Neuronal stem cell (in vitro differentiated cells): ENCODE data around the gene WAC.
"Not testable (repeated sequence)": the region's sequence is repeated elsewhere in the genome, so short reads cannot be mapped to it uniquely, and the experiment has no call there.

Source experiments
- DNase-seq: peaks from one replicate; pipeline ENCODE4 v3.0.0-alpha.2; 2013; ENCODE audit warnings: low spot score
- H2AFZ ChIP-seq: one replicate; pipeline ENCODE4 v1.6.1; 2013; ENCODE audit warnings: mild to moderate bottlenecking, low read length, inconsistent platforms
- H2AK5ac ChIP-seq: 2 replicates; pipeline ENCODE4 v1.6.1; 2013; ENCODE audit warnings: low read depth, mild to moderate bottlenecking, inconsistent platforms, low read length, moderate library complexity, mixed read lengths
- H2BK120ac ChIP-seq: 2 replicates; pipeline ENCODE4 v1.6.1; 2013; ENCODE audit warnings: low read depth, mild to moderate bottlenecking, inconsistent platforms, low read length, moderate library complexity, mixed read lengths
- H2BK12ac ChIP-seq: one replicate; pipeline ENCODE4 v1.6.1; 2013; ENCODE audit warnings: low read length, inconsistent platforms
- H2BK15ac ChIP-seq: 2 replicates; pipeline ENCODE4 v1.6.1; 2013; ENCODE audit warnings: mild to moderate bottlenecking, low read length, inconsistent platforms, mixed read lengths
- H2BK5ac ChIP-seq: one replicate; pipeline ENCODE4 v1.6.1; 2013; ENCODE audit warnings: inconsistent platforms, mild to moderate bottlenecking, low read length, moderate library complexity
- H3K14ac ChIP-seq: one replicate; pipeline ENCODE4 v1.6.1; 2013; ENCODE audit warnings: low read length, inconsistent platforms
- H3K18ac ChIP-seq: 2 replicates; pipeline ENCODE4 v1.6.1; 2013; ENCODE audit warnings: low read length, inconsistent platforms
- H3K23ac ChIP-seq: 2 replicates; pipeline ENCODE4 v1.6.1; 2013; ENCODE audit warnings: low read depth, mild to moderate bottlenecking, mixed read lengths, low read length, inconsistent platforms; ENCODE audit not compliant: poor library complexity
- H3K27ac ChIP-seq: replicated peaks from 3 replicates; pipeline ENCODE4 v1.5.1; 2013; ENCODE audit warnings: low read length, inconsistent platforms
- H3K27me3 ChIP-seq, 3 experiments: 2 replicates each; pipeline ENCODE4 v1.6.1; 2013; ENCODE audit warnings: low read length in 3 of 3, mild to moderate bottlenecking in 2 of 3, inconsistent platforms in 1 of 3, low read depth in 1 of 3, mixed read lengths in 1 of 3, moderate library complexity in 1 of 3; ENCODE audit not compliant: control insufficient read depth in 3 of 3, insufficient read depth in 3 of 3
- H3K36me3 ChIP-seq, 2 donors: replicated peaks in 1 of 2; 2 replicates each; pipeline ENCODE4 v1.6.1; 2013; ENCODE audit warnings: low read length in 2 of 2; ENCODE audit not compliant: control insufficient read depth in 2 of 2, insufficient read depth in 2 of 2
- H3K4ac ChIP-seq: 2 replicates; pipeline ENCODE4 v1.6.1; 2013; ENCODE audit warnings: inconsistent platforms, mild to moderate bottlenecking, low read length, moderate library complexity
- H3K4me1 ChIP-seq, 2 donors: 1 replicate in 1 of 2; 2 replicates in 1 of 2; pipeline ENCODE4 v1.6.1; 2013; ENCODE audit warnings: low read length in 2 of 2, low read depth in 1 of 2; ENCODE audit not compliant: control insufficient read depth in 2 of 2, insufficient read depth in 1 of 2
- H3K4me2 ChIP-seq: one replicate; pipeline ENCODE4 v1.6.1; 2013; ENCODE audit warnings: mild to moderate bottlenecking, low read length, inconsistent platforms; ENCODE audit not compliant: insufficient read depth, poor library complexity, severe bottlenecking
- H3K4me3 ChIP-seq, 2 donors: 2 replicates each; pipeline ENCODE4 v1.5.1; 2013; ENCODE audit warnings: low read length in 2 of 2, mild to moderate bottlenecking in 2 of 2, inconsistent platforms in 1 of 2, moderate library complexity in 1 of 2
- H3K79me1 ChIP-seq: one replicate; pipeline ENCODE4 v1.6.1; 2013; ENCODE audit warnings: low read depth, mild to moderate bottlenecking, inconsistent platforms, low read length, moderate library complexity
- H3K9ac ChIP-seq: one replicate; pipeline ENCODE4 v1.6.1; 2013; ENCODE audit warnings: mild to moderate bottlenecking, low read depth, low read length, inconsistent platforms; ENCODE audit not compliant: poor library complexity
- H3K9me3 ChIP-seq, 2 donors: replicated peaks in 1 of 2; 2 replicates each; pipeline versions ENCODE3 to v1.6.1; 2013; ENCODE audit warnings: low read length in 2 of 2, mild to moderate bottlenecking in 2 of 2, inconsistent platforms in 1 of 2, low read depth in 1 of 2, mixed read lengths in 1 of 2, moderate library complexity in 1 of 2; ENCODE audit not compliant: control insufficient read depth in 2 of 2, insufficient read depth in 1 of 2
- H4K8ac ChIP-seq: one replicate; pipeline ENCODE4 v1.6.1; 2013; ENCODE audit warnings: low read depth, mild to moderate bottlenecking, inconsistent platforms, low read length, moderate library complexity
- H4K91ac ChIP-seq: one replicate; pipeline ENCODE4 v1.6.1; 2013; ENCODE audit warnings: low read length, low read depth, mild to moderate bottlenecking, inconsistent platforms; ENCODE audit not compliant: poor library complexity
- WGBS, 2 donors: extraction: QIAGEN DNeasy Blood & Tissue Kit; methylation state at CpG; one replicate each; pipeline ENCODE4 v1.1.7; 2013; ENCODE audit warnings: missing lambda C conversion rate in 2 of 2, mixed read lengths in 1 of 2; ENCODE audit not compliant: insufficient read length in 2 of 2, insufficient replicate concordance in 1 of 2; ENCODE audit errors: extremely low coverage in 2 of 2; 5-methylcytosine and 5-hydroxymethylcytosine counted together

Gene WAC

GRCh38 chr10:28569506-28570159 lies 36.7 kb downstream of the WAC start:
- H3K14ac ChIP-seq, result no peak overlapping the region
- H3K36me3 ChIP-seq, result peaks cover 3 to 93% of the 10 kb centered on the region in 2 donors
- WGBS, 2 donors, result no CpG with 5 or more reads among the region's 3 CpGs

GRCh38 chr10:28570598-28570997 lies 37.7 kb downstream of the WAC start:
- Histone ChIP-seq H2BK120ac (no peak overlapping the region), H3K4me1 (no peaks in the 10 kb centered on the region), H3K4me3 (no peak overlapping the region), H3K9me3 (no peaks in the 10 kb centered on the region), H2AFZ (no peak overlapping the region), H3K9ac (no peak overlapping the region), H2BK5ac (no peak overlapping the region), H3K36me3 (peaks cover 3 to 93% of the 10 kb centered on the region in 2 donors), H3K23ac (no peak overlapping the region), H2BK15ac (no peak overlapping the region), H2AK5ac (no peak overlapping the region), H3K4ac (no peak overlapping the region), H3K27ac (no peak overlapping the region), H3K14ac (no peak overlapping the region), H3K18ac (no peak overlapping the region), H4K8ac (no peak overlapping the region), H4K91ac (no peak overlapping the region), H3K27me3 (no peaks in the 10 kb centered on the region), H2BK12ac (no peak overlapping the region), H3K79me1 (peaks cover 5% of the 10 kb centered on the region), H3K4me2 (no peak overlapping the region)
- no peak for DNase-seq
- 100% methylated on average over 1 of the region's 1 CpG for WGBS, 2 donors

More at GRCh38 chr10:28569506-28570159, 36.7 kb downstream of the WAC start:
- no peak overlapping the region for H2BK12ac ChIP-seq
- no peak overlapping the region for H3K4me2 ChIP-seq
- H3K18ac ChIP-seq, result no peak overlapping the region
- no peak overlapping the region for H3K27ac ChIP-seq
- H2AFZ ChIP-seq, result no peak overlapping the region
- H3K4me1 ChIP-seq, result no peaks in the 10 kb centered on the region
- no peak overlapping the region for H3K4ac ChIP-seq
- H3K23ac ChIP-seq, result no peak overlapping the region
- H3K9ac ChIP-seq, result no peak overlapping the region
- DNase-seq, result no peak
- H3K9me3 ChIP-seq, result no peaks in the 10 kb centered on the region
- H2BK15ac ChIP-seq, result no peak overlapping the region
- H3K27me3 ChIP-seq, result no peaks in the 10 kb centered on the region
- H3K79me1 ChIP-seq, result peaks cover 5% of the 10 kb centered on the region
- no peak overlapping the region for H2BK5ac ChIP-seq
- H3K4me3 ChIP-seq, result no peak overlapping the region
- no peak overlapping the region for H2BK120ac ChIP-seq
- H2AK5ac ChIP-seq, result no peak overlapping the region
- H4K8ac ChIP-seq, result no peak overlapping the region
- no peak overlapping the region for H4K91ac ChIP-seq

- Histone ChIP-seq H2BK12ac (no peak overlapping the region), H2AK5ac (no peak overlapping the region), H3K9me3 (no peaks in the 10 kb centered on the region), H3K36me3 (peaks cover 3 to 93% of the 10 kb centered on the region in 2 donors), H3K14ac (no peak overlapping the region), H3K4me1 (no peaks in the 10 kb centered on the region), H3K4me3 (no peak overlapping the region), H3K23ac (no peak overlapping the region), H3K79me1 (peaks cover 5% of the 10 kb centered on the region), H4K8ac (no peak overlapping the region), H3K18ac (no peak overlapping the region), H4K91ac (no peak overlapping the region), H3K27me3 (no peaks in the 10 kb centered on the region), H2BK120ac (no peak overlapping the region), H3K9ac (no peak overlapping the region), H2BK15ac (no peak overlapping the region), H2BK5ac (no peak overlapping the region), H3K4ac (no peak overlapping the region), H3K27ac (no peak overlapping the region), H3K4me2 (no peak overlapping the region), H2AFZ (no peak overlapping the region)
- no peak for DNase-seq
- no CpG with 5 or more reads among the region's 6 CpGs for WGBS, 2 donors
Observed at GRCh38 chr10:28571265-28571664, 38.3 kb downstream of the WAC start.

- Histone ChIP-seq H3K36me3 (peaks cover 2 to 93% of the 10 kb centered on the region in 2 donors), H3K23ac (peak overlapping the region; percentile 43)
- not testable (repeated sequence) for H3K18ac ChIP-seq, H3K79me1 ChIP-seq, H2BK15ac ChIP-seq, H2AK5ac ChIP-seq, H3K4me1 ChIP-seq, H3K9ac ChIP-seq, H4K8ac ChIP-seq, H2AFZ ChIP-seq, H3K4me2 ChIP-seq, H2BK12ac ChIP-seq, H2BK120ac ChIP-seq, H2BK5ac ChIP-seq, H3K14ac ChIP-seq, DNase-seq, H3K9me3 ChIP-seq, H3K27me3 ChIP-seq, H4K91ac ChIP-seq, H3K4me3 ChIP-seq, H3K27ac ChIP-seq, H3K4ac ChIP-seq
- no CpG with 5 or more reads among the region's 10 CpGs for WGBS, 2 donors
Observed at GRCh38 chr10:28574214-28574613, 41.3 kb downstream of the WAC start.
